A673 (cell line): ENCODE data around the gene CREB3L2.

Experiments
- CTCF ChIP-seq: fragments of 300-800, 200-600 bp; sonication (generic); conservative IDR thresholded peaks from 2 replicates; pipeline ENCODE4 v1.5.1; 2017; ENCODE audit warnings: low read depth, mild to moderate bottlenecking, antibody characterized with exemption, low read length, moderate library complexity, mixed read lengths
- EZH2 ChIP-seq: fragments of 200-600 bp; sonication (generic); IDR thresholded peaks from 2 replicates; pipeline ENCODE4 v1.6.1; 2017; ENCODE audit warnings: borderline replicate concordance, low read depth, mild to moderate bottlenecking, mixed read lengths, antibody characterized with exemption, low read length; ENCODE audit not compliant: poor library complexity, severe bottlenecking

DNA sequence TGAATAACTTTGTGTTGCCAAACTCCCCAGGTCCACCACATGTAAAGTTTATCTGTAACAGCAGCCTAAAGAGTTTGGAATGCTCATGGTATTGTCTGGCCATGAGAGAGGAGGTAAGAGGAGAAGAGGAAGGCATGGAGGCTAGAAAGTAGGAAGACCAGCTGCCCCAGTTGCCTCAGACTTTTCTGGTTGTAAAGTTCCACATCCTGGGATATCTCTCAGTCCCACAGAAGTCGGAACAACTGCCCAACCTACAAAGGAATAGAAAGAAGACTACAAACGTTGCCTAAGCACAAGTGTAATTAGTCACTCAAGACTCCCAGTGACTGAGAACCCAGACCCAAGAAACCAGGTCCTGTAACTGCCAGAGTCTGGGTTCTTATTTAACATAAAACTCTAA is 47.3 kb downstream of the CREB3L2 start:
- TF ChIP-seq CTCF = no peak
- TF ChIP-seq EZH2 = no peak
